Smooth muscle cell (in vitro differentiated cells): Measurements from ENCODE around the gene HOPX. TPM values are rescaled to one million over a fixed set of nuclear protein-coding genes. Genes with fewer than 3 reads are reported as not detected.

Source experiments
- DNase-seq: peaks from one replicate; lab custom pipeline; 2025; ENCODE audit not compliant: unreplicated experiment; lab: John Stamatoyannopoulos, UW
- H2AFZ ChIP-seq: fragments of 200-600 bp; sonication (generic); 2 replicates; pipeline ENCODE4 v1.6.0; 2016; ENCODE audit warnings: antibody characterized with exemption, low read depth, mild to moderate bottlenecking
- H3F3A ChIP-seq: fragments of 200-600 bp; sonication (generic); 2 replicates; pipeline ENCODE4 v1.6.0; 2017; ENCODE audit warnings: antibody characterized with exemption, low read depth
- H3K27ac ChIP-seq: fragments of 200-600 bp; sonication (generic); 2 replicates; pipeline ENCODE4 v1.5.1; 2016; ENCODE audit warnings: low read depth, mild to moderate bottlenecking
- H3K27me3 ChIP-seq: fragments of 200-600 bp; sonication (generic); 2 replicates; pipeline ENCODE4 v1.6.1; 2016; ENCODE audit warnings: low read depth, mild to moderate bottlenecking
- H3K36me3 ChIP-seq: fragments of 200-600 bp; sonication (generic); 2 replicates; pipeline ENCODE4 v1.5.1; 2016; ENCODE audit warnings: low read depth
- H3K4me1 ChIP-seq: fragments of 200-600 bp; sonication (generic); 2 replicates; pipeline ENCODE4 v1.5.1; 2016; ENCODE audit warnings: low read depth
- H3K4me2 ChIP-seq: fragments of 200-600 bp; sonication (generic); 2 replicates; pipeline ENCODE4 v1.6.0; 2016; ENCODE audit warnings: mild to moderate bottlenecking
- H3K4me3 ChIP-seq: fragments of 200-600 bp; sonication (generic); 2 replicates; pipeline ENCODE4 v1.5.1; 2016; ENCODE audit warnings: mild to moderate bottlenecking
- H3K79me2 ChIP-seq: fragments of 200-600 bp; sonication (generic); 2 replicates; pipeline ENCODE4 v1.6.0; 2016; ENCODE audit warnings: low read depth, mild to moderate bottlenecking
- H3K9ac ChIP-seq: fragments of 200-600 bp; sonication (generic); 2 replicates; pipeline ENCODE4 v1.6.0; 2016; ENCODE audit warnings: low read depth
- H3K9me3 ChIP-seq: fragments of 200-600 bp; sonication (generic); replicated peaks from 2 replicates; pipeline ENCODE4 v1.5.1; 2016; ENCODE audit warnings: low read depth
- H4K20me1 ChIP-seq: fragments of 200-600 bp; sonication (generic); 2 replicates; pipeline ENCODE4 v1.6.0; 2016; ENCODE audit warnings: low read depth
- CTCF ChIP-seq: fragments of 200-600 bp; sonication (generic); IDR thresholded peaks from 2 replicates; pipeline ENCODE4 v1.5.1; 2017; ENCODE audit warnings: borderline replicate concordance, mild to moderate bottlenecking, antibody characterized with exemption; ENCODE audit not compliant: insufficient read depth, poor library complexity, severe bottlenecking
- WGBS: methylation state at CpG from one replicate; pipeline ENCODE4 v1.1.7; 2016; ENCODE audit warnings: low lambda C conversion rate; 5-methylcytosine and 5-hydroxymethylcytosine counted together
- polyA plus RNA-seq: library from polyadenylated mRNA; unstranded; fragments of >200 nt; fragmentation: Nextera tagmentation; extraction: Ambion mirVana; gene quantifications from 2 replicates; pipeline ENCODE4 v1.2.1, GENCODE V29; 2016
- total RNA-seq: library from RNA; depleted of rRNA; stranded (reverse); fragments of >200 nt; gene quantifications from 2 replicates; pipeline ENCODE4 v1.2.3, GENCODE V29; 2014

HOPX gene
- total and polyA plus RNA-seq, 2 experiments from 2014 or later: 86.9 to 111 TPM

- no peak overlapping the region for H2AFZ ChIP-seq
- no peak overlapping the region for H3K27ac ChIP-seq
- DNase-seq: no peak
- no peak overlapping the region for H3K4me3 ChIP-seq
- no peaks in the 10 kb centered on the region for H3K36me3 ChIP-seq
- WGBS: 94% methylated on average over 5 of the region's 5 CpGs
- H3K27me3 ChIP-seq: no peaks in the 10 kb centered on the region
- peaks cover 16% of the 10 kb centered on the region for H3K4me1 ChIP-seq
- H3K9ac ChIP-seq: no peak overlapping the region
- H4K20me1 ChIP-seq: no peaks in the 10 kb centered on the region
- no peaks in the 10 kb centered on the region for H3K79me2 ChIP-seq
- H3K4me2 ChIP-seq: no peak overlapping the region
- no peaks in the 10 kb centered on the region for H3K9me3 ChIP-seq
- H3F3A ChIP-seq: peaks cover 5% of the 10 kb centered on the region
- TF ChIP-seq CTCF: no peak
Observed at GRCh38 chr4:56648021-56648823, 32.9 kb downstream of the HOPX start.

- no peak overlapping the region for H3K9ac ChIP-seq
- H3K27me3 ChIP-seq: no peaks in the 10 kb centered on the region
- H3K4me3 ChIP-seq: no peak overlapping the region
- peaks cover 7% of the 10 kb centered on the region for H3F3A ChIP-seq
- H3K36me3 ChIP-seq: no peaks in the 10 kb centered on the region
- 100% methylated on average over 1 of the region's 1 CpG for WGBS
- H2AFZ ChIP-seq: no peak overlapping the region
- H3K27ac ChIP-seq: no peak overlapping the region
- no peaks in the 10 kb centered on the region for H3K9me3 ChIP-seq
- no peaks in the 10 kb centered on the region for H4K20me1 ChIP-seq
- no peak for DNase-seq
- H3K79me2 ChIP-seq: no peaks in the 10 kb centered on the region
- peaks cover 8% of the 10 kb centered on the region for H3K4me1 ChIP-seq
- no peak overlapping the region for H3K4me2 ChIP-seq
- TF ChIP-seq CTCF: no peak
Observed at GRCh38 chr4:56646341-56646740, 34.8 kb downstream of the HOPX start.

GRCh38 chr4:56643596-56643995 is 37.5 kb downstream of the HOPX start:
- WGBS: 98% methylated on average over 6 of the region's 6 CpGs
- H2AFZ ChIP-seq: no peak overlapping the region

More at GRCh38 chr4:56643596-56643995, 37.5 kb downstream of the HOPX start:
- Histone ChIP-seq H3K9ac (no peak overlapping the region), H3K27me3 (no peaks in the 10 kb centered on the region), H3K27ac (no peak overlapping the region), H3K36me3 (no peaks in the 10 kb centered on the region), H4K20me1 (no peaks in the 10 kb centered on the region), H3K4me3 (no peak overlapping the region), H3F3A (peaks cover 18% of the 10 kb centered on the region), H3K4me2 (no peak overlapping the region), H3K9me3 (no peaks in the 10 kb centered on the region), H3K79me2 (no peaks in the 10 kb centered on the region), H3K4me1 (peaks cover 7% of the 10 kb centered on the region)
- TF ChIP-seq CTCF: no peak
- DNase-seq: no peak
